ENCODE measurements around the gene CTRB2. TPM values are rescaled to one million over a fixed set of nuclear protein-coding genes. Genes with fewer than 3 reads are reported as not detected.

The CTRB2 gene
- polyA plus RNA-seq (2013): 0.37 and 0.41 TPM in 2 replicates

DNA sequence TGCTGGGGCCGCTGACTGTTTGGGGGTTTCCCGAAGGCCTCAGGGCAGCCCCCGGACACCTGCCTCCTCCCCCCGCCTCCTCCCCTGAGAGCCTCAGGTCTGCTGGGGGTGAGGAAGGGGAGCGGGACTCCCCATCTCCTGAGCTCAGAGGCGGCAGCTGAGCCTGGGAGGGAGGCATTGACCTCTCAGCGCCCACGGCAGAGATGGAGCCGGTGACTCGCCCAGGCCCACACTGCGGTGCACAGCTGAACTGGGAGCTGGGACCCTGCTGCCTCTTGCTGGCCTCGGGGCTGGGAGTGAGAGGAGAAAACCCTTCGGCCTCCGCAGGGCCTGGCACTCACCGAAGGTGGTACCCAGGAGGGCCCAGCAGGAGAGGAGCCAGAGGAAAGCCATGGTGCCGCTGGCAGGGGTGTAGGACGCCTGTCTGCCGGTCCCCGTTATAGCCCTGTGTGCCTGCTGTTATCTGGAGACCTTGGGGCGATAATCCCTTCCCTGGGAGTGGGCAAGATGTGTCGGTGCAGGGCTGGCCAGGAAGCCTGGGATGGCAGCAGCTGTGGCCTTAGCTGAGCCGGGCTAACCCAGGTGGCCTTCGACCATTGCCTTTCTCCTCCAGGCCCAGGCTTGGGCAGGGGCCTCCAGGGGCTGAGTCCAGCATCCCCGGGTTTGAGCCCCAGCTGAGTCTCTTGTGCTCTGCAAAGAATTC is at the start of gene CTRB2:
Gene CTRB2 (minus strand): TSS at position 413 of the 703 bp plus-strand sequence. CDS start 20 bp downstream, at position 393.
- H3K18ac ChIP-seq (ENCODE audit: low read length): no peak within 1 kb of the TSS
- no peak within 1 kb of the TSS for H3K27ac ChIP-seq (ENCODE audit: low read depth, low read length)
- no peak within 1 kb of the TSS for H3K4ac ChIP-seq (ENCODE audit: low read depth, low read length)
- H3K4me3 ChIP-seq (ENCODE audit: low read depth, low read length): no peak within 1 kb of the TSS
- DNase-seq: no peak
- H3K23ac ChIP-seq (ENCODE audit: low read length): no peak within 1 kb of the TSS
- WGBS (ENCODE audit: extremely low coverage, insufficient coverage, insufficient read length): no CpG with 5 or more reads among the region's 24 CpGs
- no peak within 1 kb of the TSS for H4K91ac ChIP-seq (ENCODE audit: low read depth, low read length)
- no peak within 1 kb of the TSS for H3K4me2 ChIP-seq (ENCODE audit: low read length)
- H3K14ac ChIP-seq (ENCODE audit: low read length): no peak within 1 kb of the TSS
- peaks cover 4% of the 10 kb centered on the region for H3K79me1 ChIP-seq (ENCODE audit: low read length)
- no peaks in the 10 kb centered on the region for H3K9me3 ChIP-seq (ENCODE audit: insufficient read depth, low read depth, low read length)
- H2BK120ac ChIP-seq (ENCODE audit: insufficient read depth, low read length, poor library complexity): no peak within 1 kb of the TSS
- H3K9ac ChIP-seq (ENCODE audit: low read length): no peak within 1 kb of the TSS
- no peak within 1 kb of the TSS for H4K8ac ChIP-seq (ENCODE audit: low read depth, low read length)
- no peaks in the 10 kb centered on the region for H3K4me1 ChIP-seq (ENCODE audit: control insufficient read depth in 1 of 2, insufficient read depth in 2 of 2, low read length in 2 of 2)
- peak within 1 kb of the TSS; percentile 55 for H2AK5ac ChIP-seq (ENCODE audit: low read length)
- peak within 1 kb of the TSS; percentile 66 for H4K12ac ChIP-seq (ENCODE audit: low read depth, low read length)
- no peak within 1 kb of the TSS for H2BK5ac ChIP-seq (ENCODE audit: low read depth, low read length, poor library complexity)
- no peaks in the 10 kb centered on the region for H3K27me3 ChIP-seq (ENCODE audit: insufficient read depth, low read length)
- H3K36me3 ChIP-seq (ENCODE audit: control insufficient read depth in 1 of 2, insufficient read depth in 2 of 2, low read length in 2 of 2): no peaks in the 10 kb centered on the region
- H2AFZ ChIP-seq (ENCODE audit: insufficient read depth, low read length, poor library complexity): no peak within 1 kb of the TSS
- no peaks in the 10 kb centered on the region for H3K79me2 ChIP-seq (ENCODE audit: control insufficient read depth, insufficient read depth, low read length, poor library complexity)
- H2BK12ac ChIP-seq (ENCODE audit: low read length): no peak within 1 kb of the TSS

GRCh38 chr16:75256059-75256571 is 49.2 kb upstream of the CTRB2 start:
- Histone ChIP-seq H3K4ac (ENCODE audit: low read depth, low read length) (peak overlapping the region; percentile 1), H2BK12ac (ENCODE audit: low read length) (peak overlapping the region; percentile 14), H2BK5ac (ENCODE audit: low read depth, low read length, poor library complexity) (peak overlapping the region; percentile 15), H4K8ac (ENCODE audit: low read depth, low read length) (no peak overlapping the region), H3K4me2 (ENCODE audit: low read length) (no peak overlapping the region), H2AK5ac (ENCODE audit: low read length) (no peak overlapping the region), H3K4me1 (ENCODE audit: control insufficient read depth in 1 of 2, insufficient read depth in 2 of 2, low read length in 2 of 2) (peaks cover 66 to 70% of the 10 kb centered on the region in 2 experiments), H3K79me2 (ENCODE audit: control insufficient read depth, insufficient read depth, low read length, poor library complexity) (peaks cover 45% of the 10 kb centered on the region), H3K27me3 (ENCODE audit: insufficient read depth, low read length) (no peaks in the 10 kb centered on the region), H3K36me3 (ENCODE audit: control insufficient read depth in 1 of 2, insufficient read depth in 2 of 2, low read length in 2 of 2) (peaks cover 2% of the 10 kb centered on the region in 2 experiments), H3K9ac (ENCODE audit: low read length) (no peak overlapping the region), H4K12ac (ENCODE audit: low read depth, low read length) (no peak overlapping the region), H4K91ac (ENCODE audit: low read depth, low read length) (peak overlapping the region; percentile 8), H2AFZ (ENCODE audit: insufficient read depth, low read length, poor library complexity) (no peak overlapping the region), H3K9me3 (ENCODE audit: insufficient read depth, low read depth, low read length) (peaks cover 2% of the 10 kb centered on the region), H3K14ac (ENCODE audit: low read length) (peak overlapping the region; percentile 1), H3K23ac (ENCODE audit: low read length) (no peak overlapping the region), H3K79me1 (ENCODE audit: low read length) (peaks cover 44% of the 10 kb centered on the region), H3K4me3 (ENCODE audit: low read depth, low read length) (no peak overlapping the region), H3K18ac (ENCODE audit: low read length) (peak overlapping the region; percentile 33), H2BK120ac (ENCODE audit: insufficient read depth, low read length, poor library complexity) (peak overlapping the region; percentile 2), H3K27ac (ENCODE audit: low read depth, low read length) (peak overlapping the region; percentile 45)
- WGBS (ENCODE audit: extremely low coverage, insufficient coverage, insufficient read length): no CpG with 5 or more reads among the region's 12 CpGs
- no peak for DNase-seq

- peak overlapping the region; percentile 49 for H3K4ac ChIP-seq (ENCODE audit: low read depth, low read length)
- H3K4me1 ChIP-seq (ENCODE audit: control insufficient read depth in 1 of 2, insufficient read depth in 2 of 2, low read length in 2 of 2): peaks cover 72 to 76% of the 10 kb centered on the region in 2 experiments
Observed at GRCh38 chr16:75254359-75254837, 47.4 kb upstream of the CTRB2 start.

DNA sequence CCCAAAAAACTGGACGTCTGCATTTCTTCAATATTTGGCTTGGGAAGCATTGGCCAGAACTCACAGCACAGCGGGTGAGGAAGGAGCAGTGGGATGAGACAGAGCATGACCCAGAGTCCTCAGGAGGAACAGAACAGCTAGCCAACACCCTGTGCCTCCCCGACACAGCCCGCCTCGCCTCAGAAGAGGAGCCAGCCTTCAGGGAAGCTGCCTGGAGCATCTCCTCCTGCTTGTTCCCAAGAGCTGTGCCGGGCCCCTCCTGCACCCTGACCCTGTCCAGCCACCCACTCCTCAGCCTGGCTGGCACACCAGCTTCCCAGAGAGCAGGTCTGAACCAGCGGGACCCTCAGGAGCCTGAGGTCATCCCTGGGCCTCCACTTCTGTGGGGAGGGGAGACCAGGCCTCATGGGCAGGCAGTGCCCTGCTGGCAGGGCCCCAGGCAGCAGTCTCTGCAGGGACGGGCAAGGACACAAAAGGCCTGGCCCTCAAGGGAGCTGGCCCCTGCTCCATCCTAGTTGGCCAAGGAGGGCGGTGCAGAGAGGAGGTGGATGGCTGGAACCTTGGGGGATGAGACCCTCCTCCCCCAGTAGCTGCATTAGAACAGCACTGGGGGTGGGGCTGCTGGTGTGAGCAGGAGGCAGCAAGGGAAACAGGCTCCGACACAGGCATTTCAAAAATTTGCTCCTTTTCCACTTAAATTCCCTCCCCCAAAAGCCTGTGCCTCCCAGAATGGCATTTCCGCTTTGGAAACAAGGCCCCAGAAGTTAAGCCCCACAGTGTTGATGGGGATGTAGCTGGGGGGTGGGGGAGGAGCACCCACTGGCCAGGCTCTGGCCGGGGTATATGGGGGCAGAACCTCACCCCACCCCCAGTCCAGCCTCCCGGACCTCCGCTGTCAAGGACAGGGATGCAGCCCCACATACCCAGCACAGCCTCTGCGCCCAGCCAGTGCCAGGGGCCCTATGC is 46.3 kb upstream of the CTRB2 start:
- no peak overlapping the region for H3K23ac ChIP-seq (ENCODE audit: low read length)
- peak overlapping the region; percentile 98 for H2AK5ac ChIP-seq (ENCODE audit: low read length)
- no peaks in the 10 kb centered on the region for H3K9me3 ChIP-seq (ENCODE audit: insufficient read depth, low read depth, low read length)
- H3K4me3 ChIP-seq (ENCODE audit: low read depth, low read length): no peak overlapping the region
- peak overlapping the region; percentile 98 for H2BK120ac ChIP-seq (ENCODE audit: insufficient read depth, low read length, poor library complexity)
- peak overlapping the region; percentile 99 for H4K91ac ChIP-seq (ENCODE audit: low read depth, low read length)
- H3K18ac ChIP-seq (ENCODE audit: low read length): peak overlapping the region; percentile 98
- H3K79me2 ChIP-seq (ENCODE audit: control insufficient read depth, insufficient read depth, low read length, poor library complexity): peaks cover 65% of the 10 kb centered on the region
- H3K4ac ChIP-seq (ENCODE audit: low read depth, low read length): peak overlapping the region; percentile 90
- peak overlapping the region; percentile 28 for H3K4me2 ChIP-seq (ENCODE audit: low read length)
- peak overlapping the region; percentile 97 for H2BK5ac ChIP-seq (ENCODE audit: low read depth, low read length, poor library complexity)
- peak overlapping the region; percentile 99 for H3K14ac ChIP-seq (ENCODE audit: low read length)
- H4K12ac ChIP-seq (ENCODE audit: low read depth, low read length): peak overlapping the region; percentile 68
- peaks cover 77% of the 10 kb centered on the region in 2 experiments for H3K4me1 ChIP-seq (ENCODE audit: control insufficient read depth in 1 of 2, insufficient read depth in 2 of 2, low read length in 2 of 2)
- peak overlapping the region; percentile 96 for H4K8ac ChIP-seq (ENCODE audit: low read depth, low read length)
- DNase-seq: peak in 1 of 2 donors; percentile 39
- H3K36me3 ChIP-seq (ENCODE audit: control insufficient read depth in 1 of 2, insufficient read depth in 2 of 2, low read length in 2 of 2): peaks cover 7 to 13% of the 10 kb centered on the region in 2 experiments
- no peak overlapping the region for H3K9ac ChIP-seq (ENCODE audit: low read length)
- peak overlapping the region; percentile 95 for H2BK12ac ChIP-seq (ENCODE audit: low read length)
- peak overlapping the region; percentile 47 for H2AFZ ChIP-seq (ENCODE audit: insufficient read depth, low read length, poor library complexity)
- H3K79me1 ChIP-seq (ENCODE audit: low read length): peaks cover 61% of the 10 kb centered on the region
- no CpG with 5 or more reads among the region's 15 CpGs for WGBS (ENCODE audit: extremely low coverage, insufficient coverage, insufficient read length)
- no peaks in the 10 kb centered on the region for H3K27me3 ChIP-seq (ENCODE audit: insufficient read depth, low read length)
- H3K27ac ChIP-seq (ENCODE audit: low read depth, low read length): peak overlapping the region; percentile 99

More at GRCh38 chr16:75254359-75254837, 47.4 kb upstream of the CTRB2 start:
- H2AFZ ChIP-seq (ENCODE audit: insufficient read depth, low read length, poor library complexity): no peak overlapping the region
- H3K23ac ChIP-seq (ENCODE audit: low read length): no peak overlapping the region
- no peak overlapping the region for H4K12ac ChIP-seq (ENCODE audit: low read depth, low read length)
- no peak overlapping the region for H3K9ac ChIP-seq (ENCODE audit: low read length)
- peaks cover 0 to 4% of the 10 kb centered on the region in 2 experiments for H3K36me3 ChIP-seq (ENCODE audit: control insufficient read depth in 1 of 2, insufficient read depth in 2 of 2, low read length in 2 of 2)
- no peaks in the 10 kb centered on the region for H3K27me3 ChIP-seq (ENCODE audit: insufficient read depth, low read length)
- peaks cover 60% of the 10 kb centered on the region for H3K79me2 ChIP-seq (ENCODE audit: control insufficient read depth, insufficient read depth, low read length, poor library complexity)
- H4K91ac ChIP-seq (ENCODE audit: low read depth, low read length): peak overlapping the region; percentile 86
- no CpG with 5 or more reads among the region's 5 CpGs for whole genome bisulfite sequencing (ENCODE audit: extremely low coverage, insufficient coverage, insufficient read length)
- peak overlapping the region; percentile 80 for H2BK120ac ChIP-seq (ENCODE audit: insufficient read depth, low read length, poor library complexity)
- H2AK5ac ChIP-seq (ENCODE audit: low read length): no peak overlapping the region
- H3K27ac ChIP-seq (ENCODE audit: low read depth, low read length): peak overlapping the region; percentile 87
- H3K9me3 ChIP-seq (ENCODE audit: insufficient read depth, low read depth, low read length): no peaks in the 10 kb centered on the region
- DNase-seq: peak; percentile 97 to 98
- H3K14ac ChIP-seq (ENCODE audit: low read length): peak overlapping the region; percentile 71
- H3K18ac ChIP-seq (ENCODE audit: low read length): peak overlapping the region; percentile 71
- H3K4me2 ChIP-seq (ENCODE audit: low read length): peak overlapping the region; percentile 6
- H2BK12ac ChIP-seq (ENCODE audit: low read length): peak overlapping the region; percentile 85
- H3K79me1 ChIP-seq (ENCODE audit: low read length): peaks cover 54% of the 10 kb centered on the region
- peak overlapping the region; percentile 69 for H4K8ac ChIP-seq (ENCODE audit: low read depth, low read length)
- no peak overlapping the region for H3K4me3 ChIP-seq (ENCODE audit: low read depth, low read length)
- peak overlapping the region; percentile 83 for H2BK5ac ChIP-seq (ENCODE audit: low read depth, low read length, poor library complexity)

All from trophoblast cell (in vitro differentiated cells and primary cell).